Measurements from ENCODE around the gene PPP2R5C. TPM values are rescaled to one million over a fixed set of nuclear protein-coding genes. Genes with fewer than 3 reads are reported as not detected.

PPP2R5C gene
- total RNA-seq, 1 experiment from 2014 or later = 80.3 TPM

GRCh38 chr14:101812071-101812470 is 50.6 kb downstream of the PPP2R5C start:
- H3K27ac ChIP-seq (ENCODE audit: low read length) = no peak overlapping the region
- POLR2A ChIA-PET = no interaction called here

DNA sequence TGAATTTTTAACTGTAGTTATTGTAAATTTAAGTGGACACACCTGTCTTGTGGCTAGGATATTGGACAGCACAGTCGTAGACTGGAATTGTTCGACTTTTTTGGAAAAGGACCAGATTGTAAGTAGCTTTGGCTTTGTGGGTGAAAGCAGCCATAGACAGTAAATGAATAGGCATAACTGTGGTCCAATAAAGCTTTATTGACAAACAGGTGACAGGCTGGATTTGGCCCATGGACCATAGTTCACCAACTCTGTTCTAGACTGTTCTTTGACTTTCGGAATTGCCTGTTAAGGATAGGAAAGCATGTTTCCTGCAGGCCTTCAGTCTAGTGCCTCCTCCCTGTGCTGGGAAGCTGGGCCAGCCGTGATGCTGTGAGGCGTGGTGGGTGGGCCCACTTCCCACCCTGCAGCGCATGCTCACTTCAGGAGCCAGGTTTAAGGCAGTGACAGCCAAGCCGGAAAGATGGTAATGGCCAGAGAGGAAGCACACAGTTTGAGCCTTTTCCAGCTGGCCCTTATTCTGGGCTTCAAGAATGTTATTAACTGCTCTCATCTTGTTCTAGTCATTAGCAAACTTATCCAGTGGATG is 51.8 kb downstream of the PPP2R5C start:
- Histone ChIP-seq H3K9me3 (ENCODE audit: control insufficient read depth, insufficient read depth, low read depth, low read length) (no peaks in the 10 kb centered on the region), H3K36me3 (ENCODE audit: control insufficient read depth, insufficient read depth, low read length) (peaks cover 6% of the 10 kb centered on the region; the same call in 1 of the 2 replicates), H3K4me3 (ENCODE audit: low read depth in 2 of 2, low read length in 2 of 2) (no peak overlapping the region), H3K4me1 (ENCODE audit: control insufficient read depth, insufficient read depth, low read length) (peaks cover 23% of the 10 kb centered on the region), H3K27me3 (ENCODE audit: control insufficient read depth, insufficient read depth, low read length) (no peaks in the 10 kb centered on the region), H3K27ac (ENCODE audit: low read length) (no peak overlapping the region)
- in situ Hi-C loops (cut with HindIII; ENCODE audit: low pct_unique_long_range_greater_than_20kb, low sequenced_read_pairs) (no loop called here), intact Hi-C loops (cut with micrococcal nuclease; ENCODE audit: unreplicated experiment) (no loop called here)
- ChIA-PET CTCF (no interaction called here), POLR2A (no interaction called here)
- TF ChIP-seq, protein P1, sequence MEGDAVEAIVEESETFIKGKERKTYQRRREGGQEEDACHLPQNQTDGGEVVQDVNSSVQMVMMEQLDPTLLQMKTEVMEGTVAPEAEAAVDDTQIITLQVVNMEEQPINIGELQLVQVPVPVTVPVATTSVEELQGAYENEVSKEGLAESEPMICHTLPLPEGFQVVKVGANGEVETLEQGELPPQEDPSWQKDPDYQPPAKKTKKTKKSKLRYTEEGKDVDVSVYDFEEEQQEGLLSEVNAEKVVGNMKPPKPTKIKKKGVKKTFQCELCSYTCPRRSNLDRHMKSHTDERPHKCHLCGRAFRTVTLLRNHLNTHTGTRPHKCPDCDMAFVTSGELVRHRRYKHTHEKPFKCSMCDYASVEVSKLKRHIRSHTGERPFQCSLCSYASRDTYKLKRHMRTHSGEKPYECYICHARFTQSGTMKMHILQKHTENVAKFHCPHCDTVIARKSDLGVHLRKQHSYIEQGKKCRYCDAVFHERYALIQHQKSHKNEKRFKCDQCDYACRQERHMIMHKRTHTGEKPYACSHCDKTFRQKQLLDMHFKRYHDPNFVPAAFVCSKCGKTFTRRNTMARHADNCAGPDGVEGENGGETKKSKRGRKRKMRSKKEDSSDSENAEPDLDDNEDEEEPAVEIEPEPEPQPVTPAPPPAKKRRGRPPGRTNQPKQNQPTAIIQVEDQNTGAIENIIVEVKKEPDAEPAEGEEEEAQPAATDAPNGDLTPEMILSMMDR (IDR thresholded peaks at IDR 0.05) = no peak
- TF ChIP-seq, protein P2, sequence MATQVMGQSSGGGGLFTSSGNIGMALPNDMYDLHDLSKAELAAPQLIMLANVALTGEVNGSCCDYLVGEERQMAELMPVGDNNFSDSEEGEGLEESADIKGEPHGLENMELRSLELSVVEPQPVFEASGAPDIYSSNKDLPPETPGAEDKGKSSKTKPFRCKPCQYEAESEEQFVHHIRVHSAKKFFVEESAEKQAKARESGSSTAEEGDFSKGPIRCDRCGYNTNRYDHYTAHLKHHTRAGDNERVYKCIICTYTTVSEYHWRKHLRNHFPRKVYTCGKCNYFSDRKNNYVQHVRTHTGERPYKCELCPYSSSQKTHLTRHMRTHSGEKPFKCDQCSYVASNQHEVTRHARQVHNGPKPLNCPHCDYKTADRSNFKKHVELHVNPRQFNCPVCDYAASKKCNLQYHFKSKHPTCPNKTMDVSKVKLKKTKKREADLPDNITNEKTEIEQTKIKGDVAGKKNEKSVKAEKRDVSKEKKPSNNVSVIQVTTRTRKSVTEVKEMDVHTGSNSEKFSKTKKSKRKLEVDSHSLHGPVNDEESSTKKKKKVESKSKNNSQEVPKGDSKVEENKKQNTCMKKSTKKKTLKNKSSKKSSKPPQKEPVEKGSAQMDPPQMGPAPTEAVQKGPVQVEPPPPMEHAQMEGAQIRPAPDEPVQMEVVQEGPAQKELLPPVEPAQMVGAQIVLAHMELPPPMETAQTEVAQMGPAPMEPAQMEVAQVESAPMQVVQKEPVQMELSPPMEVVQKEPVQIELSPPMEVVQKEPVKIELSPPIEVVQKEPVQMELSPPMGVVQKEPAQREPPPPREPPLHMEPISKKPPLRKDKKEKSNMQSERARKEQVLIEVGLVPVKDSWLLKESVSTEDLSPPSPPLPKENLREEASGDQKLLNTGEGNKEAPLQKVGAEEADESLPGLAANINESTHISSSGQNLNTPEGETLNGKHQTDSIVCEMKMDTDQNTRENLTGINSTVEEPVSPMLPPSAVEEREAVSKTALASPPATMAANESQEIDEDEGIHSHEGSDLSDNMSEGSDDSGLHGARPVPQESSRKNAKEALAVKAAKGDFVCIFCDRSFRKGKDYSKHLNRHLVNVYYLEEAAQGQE (IDR thresholded peaks at IDR 0.05; ENCODE audit: insufficient read depth in 1 of 2, low read depth in 2 of 2, low read length in 1 of 2) = no peak
- TF ChIP-seq TCF7L2 (IDR thresholded peaks at IDR 0.05; ENCODE audit: low read depth, low read length) (no peak), POLR2AphosphoS5 (IDR thresholded peaks at IDR 0.05; ENCODE audit: low read depth, low read length) (no peak), SIN3A (IDR thresholded peaks at IDR 0.05; ENCODE audit: borderline replicate concordance, insufficient read depth, low read depth, low read length) (no peak)
- BruUV-seq (replicated peaks) = no TSS peak
- ATAC-seq = no peak
- no peak for DNase-seq (ENCODE audit: low read depth, low spot score)

More at GRCh38 chr14:101812071-101812470, 50.6 kb downstream of the PPP2R5C start:
- Histone ChIP-seq H3K27me3 (ENCODE audit: control insufficient read depth, insufficient read depth, low read length) (no peaks in the 10 kb centered on the region), H3K36me3 (ENCODE audit: control insufficient read depth, insufficient read depth, low read length) (peaks cover 6% of the 10 kb centered on the region; the same call in 1 of the 2 replicates), H3K4me1 (ENCODE audit: control insufficient read depth, insufficient read depth, low read length) (peaks cover 29% of the 10 kb centered on the region), H3K4me3 (ENCODE audit: low read depth in 2 of 2, low read length in 2 of 2) (no peak overlapping the region), H3K9me3 (ENCODE audit: control insufficient read depth, insufficient read depth, low read depth, low read length) (no peaks in the 10 kb centered on the region)
- in situ Hi-C loops (cut with HindIII; ENCODE audit: low pct_unique_long_range_greater_than_20kb, low sequenced_read_pairs) (no loop called here), intact Hi-C loops (cut with micrococcal nuclease; ENCODE audit: unreplicated experiment) (no loop called here)
- TF ChIP-seq, protein P1 (IDR thresholded peaks at IDR 0.05) = no peak
- TF ChIP-seq, protein P2 (IDR thresholded peaks at IDR 0.05; ENCODE audit: insufficient read depth in 1 of 2, low read depth in 2 of 2, low read length in 1 of 2) = no peak
- TF ChIP-seq POLR2AphosphoS5 (IDR thresholded peaks at IDR 0.05; ENCODE audit: low read depth, low read length) = no peak
- no peak for TF ChIP-seq SIN3A (IDR thresholded peaks at IDR 0.05; ENCODE audit: borderline replicate concordance, insufficient read depth, low read depth, low read length)
- TF ChIP-seq TCF7L2 (IDR thresholded peaks at IDR 0.05; ENCODE audit: low read depth, low read length) = no peak
- DNase-seq (ENCODE audit: low read depth, low spot score) = no peak
- no peak for ATAC-seq
- no TSS peak for BruUV-seq (replicated peaks)
- CTCF ChIA-PET = interaction anchor here (0.9 kb wide), 1 partner anchor 46 kb away, joined by 3 read pairs; no protein-coding TSS in a partner anchor
